GM19238 (cell line): ENCODE results near the gene ARL6IP5.

Experiments
- DNase-seq: peaks from one replicate; pipeline ENCODE4 v3.0.0; 2011; ENCODE audit warnings: low spot score; ENCODE audit not compliant: insufficient read length

ARL6IP5 gene

GRCh38 chr3:69085833-69086722, 1.3 kb downstream of the ARL6IP5 start:
- no peak for DNase-seq

DNA sequence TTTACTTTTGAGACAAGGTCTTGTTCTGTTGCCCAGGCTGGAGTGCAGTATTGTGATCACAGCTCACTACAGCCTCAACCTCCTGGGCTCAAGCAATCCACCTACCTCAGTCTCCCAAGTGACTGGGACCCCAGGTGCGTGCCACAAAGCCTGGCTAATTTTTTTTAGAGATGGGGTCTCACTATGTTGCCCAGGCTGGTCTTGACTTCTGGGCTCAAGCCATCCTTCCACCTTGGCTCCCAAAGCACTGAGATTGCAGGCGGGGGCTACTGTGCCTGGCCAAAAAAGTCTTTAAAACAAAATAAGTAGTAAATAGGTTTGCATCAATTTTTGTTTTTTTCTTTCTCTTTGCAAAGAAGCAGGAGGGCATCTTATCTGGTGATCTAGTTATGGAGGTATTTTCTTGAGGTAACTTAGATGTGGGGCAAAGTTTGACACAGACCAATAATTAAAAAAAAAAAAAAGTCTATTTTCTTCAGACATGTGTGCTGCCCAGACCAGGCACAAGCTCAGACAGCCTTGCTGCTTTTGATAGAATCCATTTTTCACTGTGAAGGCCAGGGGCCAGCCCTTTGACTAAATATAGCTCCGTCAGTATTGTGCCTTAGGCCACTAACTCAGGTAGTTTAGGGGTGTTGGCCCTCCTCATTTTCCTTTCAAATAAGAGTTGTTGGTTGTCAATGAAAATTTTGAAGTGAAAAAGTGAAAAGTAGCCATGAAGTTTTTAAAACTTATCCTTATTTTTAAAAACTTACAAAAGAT, 2.5 kb downstream of the ARL6IP5 start:
- DNase-seq, result no peak

GRCh38 chr3:69088063-69088462, 3.3 kb downstream of the ARL6IP5 start:
- DNase-seq, result no peak

GRCh38 chr3:69090021-69090420, 5.3 kb downstream of the ARL6IP5 start:
- DNase-seq, result no peak

- DNase-seq, result no peak
Measured at GRCh38 chr3:69091389-69092029, 6.8 kb downstream of the ARL6IP5 start.

- no peak for DNase-seq
Measured at GRCh38 chr3:69092030-69092516, 7.3 kb downstream of the ARL6IP5 start.

GRCh38 chr3:69094467-69095205, 9.9 kb downstream of the ARL6IP5 start:
- DNase-seq, result no peak

DNA sequence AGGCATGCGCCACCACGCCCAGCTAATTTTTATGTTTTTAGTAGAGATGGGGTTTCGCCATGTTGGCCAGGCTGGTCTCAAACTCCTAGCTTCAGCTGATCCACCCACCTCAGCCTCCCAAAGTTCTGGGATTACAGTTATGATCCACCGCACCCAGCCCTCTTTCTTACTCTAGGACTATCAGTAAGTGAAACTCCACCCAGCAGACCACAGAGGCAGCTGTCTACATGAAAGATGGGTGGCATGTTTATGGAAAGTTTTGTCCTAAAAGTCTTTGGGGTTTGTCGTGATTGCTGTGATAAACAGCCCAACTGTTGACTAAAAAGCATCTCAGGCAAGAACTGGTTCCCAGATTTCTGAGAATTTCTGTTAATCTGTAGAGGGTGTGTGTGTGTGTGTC, 10.9 kb downstream of the ARL6IP5 start:
- no peak for DNase-seq

DNA sequence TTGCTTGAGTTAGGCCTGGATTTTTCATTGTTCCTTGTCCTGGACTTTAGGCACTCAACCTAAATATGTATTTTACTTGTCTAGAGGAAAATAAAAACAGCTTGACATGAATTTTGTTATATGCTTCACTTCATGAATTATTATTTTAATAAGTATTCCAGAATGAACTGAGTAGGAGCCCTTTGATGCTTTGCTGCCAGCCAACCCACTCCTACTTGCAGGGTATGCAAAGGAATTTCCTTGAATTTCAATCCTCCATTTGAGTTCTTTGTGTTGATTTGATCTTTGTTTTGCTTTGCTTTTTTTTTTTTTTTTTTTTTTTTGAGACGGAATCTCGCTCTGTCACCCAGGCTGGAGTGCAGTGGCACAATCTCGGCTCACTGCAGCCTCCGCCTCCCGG, 11.6 kb downstream of the ARL6IP5 start:
- no peak for DNase-seq

- DNase-seq, result no peak
Measured at GRCh38 chr3:69097407-69098086, 12.8 kb downstream of the ARL6IP5 start.

- no peak for DNase-seq
Measured at GRCh38 chr3:69099576-69099975, 14.8 kb downstream of the ARL6IP5 start.

DNA sequence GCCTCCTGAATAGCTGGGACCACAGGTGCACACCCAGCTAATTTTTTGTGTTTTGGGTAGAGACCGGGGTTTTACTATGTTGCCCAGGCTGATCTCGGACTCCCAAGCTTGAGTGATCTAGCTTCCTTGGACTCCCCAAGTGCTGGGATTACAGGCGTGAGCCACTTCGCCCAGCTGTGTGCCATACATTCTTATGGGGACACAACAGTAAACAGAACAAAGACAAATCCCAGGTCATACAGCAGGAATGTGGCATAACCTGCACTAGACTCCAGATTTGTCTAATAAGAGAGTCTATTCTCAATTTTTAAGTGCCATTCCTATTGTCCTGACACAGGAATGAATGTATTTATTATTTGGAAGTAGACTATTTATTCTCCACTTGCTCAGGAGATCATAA, 17.6 kb downstream of the ARL6IP5 start:
- DNase-seq, result no peak

- DNase-seq, result no peak
Measured at GRCh38 chr3:69103123-69103522, 18.4 kb downstream of the ARL6IP5 start.

- DNase-seq, result no peak
Measured at GRCh38 chr3:69104586-69104985, 19.8 kb downstream of the ARL6IP5 start.

- no peak for DNase-seq
Measured at GRCh38 chr3:69105320-69105719, 20.6 kb downstream of the ARL6IP5 start.

GRCh38 chr3:69107841-69108240, 23.1 kb downstream of the ARL6IP5 start:
- no peak for DNase-seq

GRCh38 chr3:69108811-69109210, 24.1 kb downstream of the ARL6IP5 start:
- no peak for DNase-seq

GRCh38 chr3:69110941-69111546, 26.3 kb downstream of the ARL6IP5 start:
- no peak for DNase-seq

- DNase-seq, result no peak
Measured at GRCh38 chr3:69113536-69113935, 28.8 kb downstream of the ARL6IP5 start.

GRCh38 chr3:69115731-69116130, 31.0 kb downstream of the ARL6IP5 start:
- DNase-seq, result no peak
